Right lobe of liver (tissue), 6 donors: ENCODE results near the gene MAST2. TPM values are rescaled to one million over a fixed set of nuclear protein-coding genes. Genes with fewer than 3 reads are reported as not detected.

ENCODE experiments used
- ATAC-seq, 4 donors: fragments of 200-7000 bp; cut with Tn5 transposase; one replicate each; pipeline ENCODE4 v1.9.1; 2020; ENCODE audit warnings: mild to moderate bottlenecking in 4 of 4, moderate library complexity in 4 of 4
- DNase-seq, 3 donors: peaks; one replicate each; pipeline ENCODE4 v3.0.0-alpha.2; 2020
- H3K27ac ChIP-seq, 3 donors: fragments of 200-600 bp; one replicate each; pipeline ENCODE4 v1.8.0; 2022
- H3K27me3 ChIP-seq, 2 donors: fragments of 200-600 bp; one replicate each; pipeline ENCODE4 v1.8.0; 2022
- H3K36me3 ChIP-seq, 4 donors: fragments of 200-600 bp; sonication (generic) in 1 of 4; one replicate each; pipeline versions ENCODE4 v1.5.1 to v1.8.0; 2017 to 2022; ENCODE audit warnings: control low read depth in 1 of 4
- H3K4me1 ChIP-seq, 4 donors: fragments of 200-600 bp; sonication (generic) in 1 of 4; one replicate each; pipeline versions ENCODE4 v1.5.1 to v1.8.0; 2017 to 2022; ENCODE audit warnings: control low read depth in 1 of 4
- H3K4me3 ChIP-seq, 3 donors: fragments of 200-600 bp; one replicate each; pipeline ENCODE4 v1.8.0; 2022
- H3K9me3 ChIP-seq, 4 donors: fragments of 200-600 bp; sonication (generic) in 1 of 4; one replicate each; pipeline versions ENCODE4 v1.5.1 to v1.8.0; 2017 to 2022; ENCODE audit warnings: control low read depth in 1 of 4
- POLR2A ChIP-seq: fragments of 450-650 bp; IDR thresholded peaks from one replicate; pipeline ENCODE4 v1.6.1; 2017; ENCODE audit warnings: antibody characterized with exemption, mild to moderate bottlenecking
- WGBS: methylation state at CpG from one replicate; pipeline ENCODE4 v1.1.6; 2018; ENCODE audit warnings: low coverage, low lambda C conversion rate; ENCODE audit not compliant: insufficient coverage; ENCODE audit errors: missing lambda C conversion rate; 5-methylcytosine and 5-hydroxymethylcytosine counted together
- intact Hi-C, 2 donors: fragments of 100-400 bp; cut with DNase I; formaldehyde crosslinking; loops; one replicate each; pipeline versions ENCODE4 v1.11.2 to v1.14.1; 2022
- total RNA-seq, 6 experiments: library from RNA; depleted of rRNA in 2 of 6; stranded (reverse); fragments of >200 nt in 2 of 6; fragmentation: NEBNext Ultra II Directional in 3 of 6; extraction: Animal tissue kit (Norgen Biotek cat#: 25700) in 3 of 6; gene quantifications; one replicate each; pipeline versions ENCODE4 v1.1.0 to v1.2.4, GENCODE V29; 2016 to 2023
- TF ChIP-seq, protein P1 (sequence below), 4 donors: fragments of 200-600 bp in 3 of 4; fragments of 450-650 bp in 1 of 4; IDR thresholded peaks; one replicate each; pipeline versions ENCODE4 v1.5.1 to v1.8.0; 2016 to 2022; ENCODE audit warnings: antibody characterized with exemption in 4 of 4, mild to moderate bottlenecking in 2 of 4
- donor health status: DM: no; HTN: yes; CAD: no.
- donor health status: DM: no; HTN: no; CAD: no.
- donor health status: DM: no; HTN: no; CAD: no.
- donor health status: DM: no; HTN: yes; CAD: no.
- donor health status: DM: no; HTN: yes; CAD: no.

MAST2 gene
- total RNA-seq, 6 experiments from 2014 or later: 9.9 to 14.9 (median 12.3) TPM

DNA sequence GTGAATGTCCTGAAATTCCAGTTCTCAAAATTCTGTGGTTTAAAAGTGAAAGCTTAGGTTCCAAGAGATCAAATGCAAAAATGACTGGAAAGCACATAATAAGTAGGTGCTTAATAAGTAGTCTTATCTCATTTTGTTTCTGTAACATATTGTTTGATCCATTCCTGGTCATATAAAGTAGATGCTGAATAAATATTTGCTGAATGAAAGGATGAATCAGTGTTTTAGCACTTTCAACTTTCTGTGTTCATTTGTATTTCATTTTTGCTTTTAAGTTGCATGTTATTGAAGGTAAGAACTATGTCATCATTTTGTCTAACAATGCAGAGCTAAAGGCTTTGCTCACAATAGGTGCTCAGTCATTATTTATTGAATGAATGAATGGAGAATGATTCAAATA, 6.3 kb downstream of the MAST2 start:
- Histone ChIP-seq H3K36me3 (peaks cover 0 to 6% (median 0%) of the 10 kb centered on the region in 4 donors), H3K27ac (no peak overlapping the region), H3K9me3 (no peaks in the 10 kb centered on the region), H3K4me1 (peaks cover 0 to 9% (median 0%) of the 10 kb centered on the region in 4 donors), H3K27me3 (no peaks in the 10 kb centered on the region), H3K4me3 (no peak overlapping the region)
- TF ChIP-seq POLR2A: no peak
- TF ChIP-seq, protein P1, sequence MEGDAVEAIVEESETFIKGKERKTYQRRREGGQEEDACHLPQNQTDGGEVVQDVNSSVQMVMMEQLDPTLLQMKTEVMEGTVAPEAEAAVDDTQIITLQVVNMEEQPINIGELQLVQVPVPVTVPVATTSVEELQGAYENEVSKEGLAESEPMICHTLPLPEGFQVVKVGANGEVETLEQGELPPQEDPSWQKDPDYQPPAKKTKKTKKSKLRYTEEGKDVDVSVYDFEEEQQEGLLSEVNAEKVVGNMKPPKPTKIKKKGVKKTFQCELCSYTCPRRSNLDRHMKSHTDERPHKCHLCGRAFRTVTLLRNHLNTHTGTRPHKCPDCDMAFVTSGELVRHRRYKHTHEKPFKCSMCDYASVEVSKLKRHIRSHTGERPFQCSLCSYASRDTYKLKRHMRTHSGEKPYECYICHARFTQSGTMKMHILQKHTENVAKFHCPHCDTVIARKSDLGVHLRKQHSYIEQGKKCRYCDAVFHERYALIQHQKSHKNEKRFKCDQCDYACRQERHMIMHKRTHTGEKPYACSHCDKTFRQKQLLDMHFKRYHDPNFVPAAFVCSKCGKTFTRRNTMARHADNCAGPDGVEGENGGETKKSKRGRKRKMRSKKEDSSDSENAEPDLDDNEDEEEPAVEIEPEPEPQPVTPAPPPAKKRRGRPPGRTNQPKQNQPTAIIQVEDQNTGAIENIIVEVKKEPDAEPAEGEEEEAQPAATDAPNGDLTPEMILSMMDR (IDR thresholded peaks at IDR 0.05): no peak
- intact Hi-C loops: no loop called here
- ATAC-seq (no peak), DNase-seq (no peak)

DNA sequence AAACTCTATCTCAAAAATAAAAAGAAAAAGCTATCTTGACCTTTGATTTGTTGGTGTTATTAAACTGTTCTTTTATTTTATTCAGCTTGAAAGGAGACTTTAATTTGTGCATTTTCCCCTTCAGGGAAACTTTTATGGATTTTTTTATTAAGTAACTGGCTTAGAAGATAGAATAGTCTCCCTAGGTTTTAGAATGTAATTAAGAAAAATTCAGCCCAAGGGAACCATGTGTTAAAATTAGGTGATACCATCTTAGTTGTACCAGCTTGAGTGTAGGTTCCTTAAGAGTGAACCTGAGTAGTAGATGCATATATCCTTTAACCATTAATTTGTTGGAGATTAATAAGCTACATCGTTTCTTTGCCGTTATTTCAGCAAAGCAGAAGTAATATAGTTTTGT, 11.4 kb downstream of the MAST2 start:
- peaks cover 0 to 6% (median 0%) of the 10 kb centered on the region in 4 donors for H3K36me3 ChIP-seq
- no peak for TF ChIP-seq POLR2A
- TF ChIP-seq, protein P1 (IDR thresholded peaks at IDR 0.05): no peak
- ATAC-seq (no peak), DNase-seq (no peak)
- no peaks in the 10 kb centered on the region for H3K9me3 ChIP-seq
- H3K4me3 ChIP-seq: no peak overlapping the region
- H3K27ac ChIP-seq: no peak overlapping the region
- intact Hi-C loops: no loop called here
- no peaks in the 10 kb centered on the region for H3K27me3 ChIP-seq
- no peaks in the 10 kb centered on the region for H3K4me1 ChIP-seq
- WGBS: 84% methylated on average over 2 of the region's 2 CpGs

DNA sequence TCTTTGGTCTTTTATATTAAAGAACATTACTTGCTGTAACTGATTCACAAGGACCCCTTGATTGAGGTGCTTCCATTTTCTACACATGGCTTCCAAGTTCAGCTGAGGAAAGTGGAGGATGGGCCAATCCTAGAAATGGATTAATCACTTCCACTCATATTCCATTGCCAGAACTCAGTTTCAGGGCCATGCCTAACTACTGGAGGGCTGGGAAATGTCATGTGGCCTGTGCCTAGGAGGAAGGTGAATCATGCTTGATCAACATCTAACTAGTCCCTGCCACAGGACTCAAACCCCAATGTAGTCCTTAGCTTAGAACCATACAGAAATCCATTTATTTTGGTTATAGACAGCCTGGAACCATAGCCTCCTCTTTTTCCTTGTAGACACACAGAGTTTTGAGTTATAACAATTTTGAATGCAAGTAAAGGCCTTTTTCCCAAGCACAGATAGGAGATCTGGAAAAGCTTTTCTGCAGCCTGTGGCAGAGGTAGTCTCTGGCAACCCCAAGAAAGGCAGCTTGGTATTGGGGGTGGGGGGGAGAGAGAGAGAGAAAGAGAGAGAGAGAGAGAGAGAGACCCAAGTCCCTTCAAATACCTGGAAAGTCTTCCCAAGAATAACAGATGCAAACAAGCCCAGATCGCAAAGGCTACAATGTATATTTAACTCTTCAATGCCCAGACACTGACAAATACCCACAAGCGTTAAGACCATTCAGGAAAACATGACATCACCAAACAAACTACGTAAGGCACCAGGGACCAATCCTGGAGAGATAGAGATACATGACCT, 12.5 kb downstream of the MAST2 start:
- Histone ChIP-seq H3K27me3 (no peaks in the 10 kb centered on the region), H3K36me3 (peaks cover 0 to 6% (median 0%) of the 10 kb centered on the region in 4 donors), H3K4me3 (no peak overlapping the region), H3K4me1 (no peaks in the 10 kb centered on the region), H3K27ac (no peak overlapping the region), H3K9me3 (no peaks in the 10 kb centered on the region)
- no peak for DNase-seq
- ATAC-seq: peak in 1 of 4 donors; percentile 55
- intact Hi-C loops: no loop called here
- 86% methylated on average over 3 of the region's 3 CpGs for WGBS
- no peak for TF ChIP-seq POLR2A
- TF ChIP-seq, protein P1 (IDR thresholded peaks at IDR 0.05): no peak

- no peak for ATAC-seq
Measured at GRCh38 chr1:45820173-45820572, 16.8 kb downstream of the MAST2 start.

More at GRCh38 chr1:45820173-45820572, 16.8 kb downstream of the MAST2 start:
- peaks cover 0 to under 1% (median 0%) of the 10 kb centered on the region in 4 donors for H3K36me3 ChIP-seq
- TF ChIP-seq POLR2A: no peak
- TF ChIP-seq, protein P1 (IDR thresholded peaks at IDR 0.05): no peak
- H3K27me3 ChIP-seq: no peaks in the 10 kb centered on the region
- intact Hi-C loops: no loop called here
- H3K4me3 ChIP-seq: no peak overlapping the region
- peaks cover 0 to 3% (median 0%) of the 10 kb centered on the region in 4 donors for H3K4me1 ChIP-seq
- H3K9me3 ChIP-seq: no peaks in the 10 kb centered on the region
- H3K27ac ChIP-seq: no peak overlapping the region
- DNase-seq: no peak
